Stimulated activated naive B cell treated with anti-CD40 and anti-IgM and Interleukin-4, amounts not matched to agents 10 μg/mL and 1 μg/mL and 100 μg/mL, for 72 hours (primary cell): Measurements from ENCODE around the gene TNK1.
A peak's percentile ranks its signal among the peaks of the same experiment; 100 is the strongest.

ENCODE experiments used
- ATAC-seq, 2 donors: fragments of 150-1000 bp; cut with Tn5 transposase; replicated peaks; 2 replicates each; pipeline ENCODE4 v1.10.0; 2021; ENCODE audit warnings: moderate library complexity in 1 of 2
- DNase-seq: peaks from one replicate; pipeline ENCODE4 v3.0.0; 2021
- H3K27ac Mint-ChIP-seq: one replicate; pipeline ENCODE4 v1.8.0; 2022; ENCODE audit warnings: mild to moderate bottlenecking, mixed read lengths
- H3K27me3 Mint-ChIP-seq, 2 donors: one replicate each; pipeline ENCODE4 v1.8.0; 2022; ENCODE audit warnings: mixed read lengths in 2 of 2
- H3K36me3 Mint-ChIP-seq, 2 donors: one replicate each; pipeline ENCODE4 v1.8.0; 2022; ENCODE audit warnings: mixed read lengths in 2 of 2, mild to moderate bottlenecking in 1 of 2
- H3K4me1 Mint-ChIP-seq, 2 donors: one replicate each; pipeline ENCODE4 v1.8.0; 2022; ENCODE audit warnings: mixed read lengths in 2 of 2, mild to moderate bottlenecking in 1 of 2
- H3K4me3 Mint-ChIP-seq, 2 donors: one replicate each; pipeline ENCODE4 v1.8.0; 2022; ENCODE audit warnings: mild to moderate bottlenecking in 2 of 2, mixed read lengths in 2 of 2, moderate library complexity in 1 of 2
- H3K9me3 Mint-ChIP-seq, 2 donors: one replicate each; pipeline ENCODE4 v1.8.0; 2022; ENCODE audit warnings: mixed read lengths in 2 of 2, mild to moderate bottlenecking in 1 of 2

Gene TNK1

DNA sequence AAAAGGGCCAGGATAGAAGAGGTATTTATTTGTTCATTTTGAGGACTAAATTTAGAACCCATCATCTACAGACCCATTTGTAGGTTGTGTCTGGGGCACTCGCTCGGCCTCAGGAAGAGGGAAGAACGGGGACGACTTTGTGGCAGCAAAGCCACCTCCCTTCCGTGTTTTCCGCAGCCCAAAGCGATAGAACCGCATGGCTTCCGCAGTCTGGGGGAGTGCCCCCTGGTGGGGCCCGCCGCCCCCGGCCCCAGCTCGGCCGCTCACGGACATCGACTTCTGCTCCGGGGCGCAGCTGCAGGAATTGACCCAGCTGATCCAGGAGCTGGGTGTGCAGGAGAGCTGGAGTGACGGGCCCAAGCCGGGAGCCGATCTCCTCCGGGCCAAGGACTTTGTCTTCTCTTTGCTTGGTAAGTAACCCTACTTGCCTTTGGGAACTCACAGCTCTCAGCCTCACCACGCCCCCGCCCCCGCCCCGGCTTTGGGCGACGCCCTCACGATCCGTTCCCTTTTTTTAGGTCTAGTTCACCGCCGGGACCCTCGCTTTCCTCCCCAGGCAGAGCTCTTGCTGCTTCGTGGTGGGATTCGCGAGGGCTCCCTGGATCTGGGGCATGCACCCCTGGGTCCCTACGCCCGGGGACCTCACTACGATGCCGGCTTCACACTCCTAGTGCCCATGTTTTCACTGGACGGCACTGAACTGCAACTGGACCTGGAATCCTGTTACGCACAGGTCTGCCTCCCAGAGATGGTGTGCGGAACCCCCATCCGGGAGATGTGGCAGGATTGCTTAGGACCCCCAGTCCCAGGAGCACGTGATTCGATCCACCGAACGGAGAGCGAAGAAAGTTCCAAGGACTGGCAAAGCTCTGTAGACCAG, 55.0 kb downstream of the TNK1 start:
- peaks cover 28 to 29% of the 10 kb centered on the region in 2 donors for H3K27me3 Mint-ChIP-seq
- peak; percentile 34 to 45 for ATAC-seq
- no peaks in the 10 kb centered on the region for H3K9me3 Mint-ChIP-seq
- H3K36me3 Mint-ChIP-seq = peaks cover 14 to 16% of the 10 kb centered on the region in 2 donors
- peaks cover 35 to 49% of the 10 kb centered on the region in 2 donors for H3K4me1 Mint-ChIP-seq
- H3K4me3 Mint-ChIP-seq = peak overlapping the region; percentile 89 to 94
- DNase-seq = peak; percentile 52
- peak overlapping the region; percentile 93 for H3K27ac Mint-ChIP-seq

- Mint-ChIP-seq H3K4me3 (peak overlapping the region; percentile 89 to 94), H3K27me3 (peaks cover 35 to 37% of the 10 kb centered on the region in 2 donors), H3K4me1 (peaks cover 36 to 49% of the 10 kb centered on the region in 2 donors), H3K27ac (peak overlapping the region; percentile 81), H3K36me3 (peaks cover 14 to 16% of the 10 kb centered on the region in 2 donors), H3K9me3 (no peaks in the 10 kb centered on the region)
- DNase-seq = peak; percentile 71
- ATAC-seq = peak; percentile 58 to 63
Measured at GRCh38 chr17:7436556-7437368, 55.9 kb downstream of the TNK1 start.

DNA sequence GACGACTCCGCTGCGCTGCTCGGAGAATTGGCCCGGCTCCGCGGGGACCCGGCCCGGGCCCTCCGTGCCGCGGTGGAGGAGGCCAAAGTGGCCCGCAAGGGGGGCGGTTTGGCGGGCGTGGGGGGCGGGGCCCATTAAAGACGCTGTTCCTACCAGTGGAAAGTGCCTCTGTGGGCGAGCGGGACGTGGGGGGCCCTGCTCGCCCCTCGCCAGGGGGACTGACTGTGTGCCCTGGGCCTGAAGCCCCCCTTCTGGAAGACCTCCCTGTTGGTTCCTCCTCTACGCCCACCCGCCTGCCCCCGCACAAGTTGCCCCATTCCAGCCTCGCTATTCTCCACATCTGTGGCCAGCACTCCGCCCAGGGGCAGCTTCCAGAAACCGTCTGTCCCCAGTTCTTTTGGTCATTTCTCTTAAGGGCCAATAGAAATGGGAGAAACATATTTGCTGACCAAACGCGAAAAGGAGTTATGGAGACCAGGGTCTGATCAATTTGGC, 56.5 kb downstream of the TNK1 start:
- ATAC-seq (no peak), DNase-seq (no peak)
- H3K27me3 Mint-ChIP-seq = peaks cover 39 to 44% of the 10 kb centered on the region in 2 donors
- peaks cover 14 to 16% of the 10 kb centered on the region in 2 donors for H3K36me3 Mint-ChIP-seq
- H3K4me3 Mint-ChIP-seq = peak overlapping the region; percentile 89 to 94
- no peaks in the 10 kb centered on the region for H3K9me3 Mint-ChIP-seq
- H3K27ac Mint-ChIP-seq = no peak overlapping the region
- H3K4me1 Mint-ChIP-seq = peaks cover 36 to 49% of the 10 kb centered on the region in 2 donors

DNA sequence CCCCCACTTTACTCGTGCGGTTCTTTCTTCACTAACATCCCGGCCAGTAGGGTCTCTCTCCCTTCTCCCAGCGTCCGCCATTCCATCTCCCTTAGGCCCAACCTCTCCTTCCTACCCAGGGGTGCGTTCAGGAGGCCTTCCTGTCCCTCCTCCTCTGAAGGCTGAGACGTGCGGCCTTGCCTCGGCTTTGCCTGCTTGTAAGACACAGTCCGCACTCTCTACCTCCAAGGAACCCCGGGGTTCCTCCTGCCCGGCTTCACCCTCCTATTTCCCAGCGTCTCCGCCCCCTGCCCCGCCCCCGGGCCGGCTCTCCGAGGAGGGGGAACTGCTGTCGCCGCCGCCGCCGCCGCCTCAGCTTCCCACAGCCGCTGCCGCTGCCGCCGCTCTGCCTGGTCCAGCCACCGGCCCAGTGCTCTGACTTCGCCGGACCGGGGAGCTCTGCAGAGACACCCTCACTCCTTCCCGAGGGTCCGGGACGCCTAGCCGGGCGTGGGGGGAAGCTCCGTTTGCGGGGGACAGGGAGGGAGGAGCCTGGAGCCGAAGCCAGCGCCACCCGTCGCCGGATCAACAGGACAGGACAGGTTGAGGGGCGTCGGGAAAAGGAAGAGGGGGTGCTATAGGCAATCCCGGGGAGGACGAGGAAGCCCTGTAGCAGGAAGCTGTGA, 57.2 kb downstream of the TNK1 start:
- peak overlapping the region; percentile 65 to 88 for H3K4me3 Mint-ChIP-seq
- no peaks in the 10 kb centered on the region for H3K9me3 Mint-ChIP-seq
- no peak for ATAC-seq
- peak overlapping the region; percentile 87 for H3K27ac Mint-ChIP-seq
- H3K4me1 Mint-ChIP-seq = peaks cover 36 to 49% of the 10 kb centered on the region in 2 donors
- peaks cover 14 to 16% of the 10 kb centered on the region in 2 donors for H3K36me3 Mint-ChIP-seq
- peaks cover 45 to 49% of the 10 kb centered on the region in 2 donors for H3K27me3 Mint-ChIP-seq
- no peak for DNase-seq

DNA sequence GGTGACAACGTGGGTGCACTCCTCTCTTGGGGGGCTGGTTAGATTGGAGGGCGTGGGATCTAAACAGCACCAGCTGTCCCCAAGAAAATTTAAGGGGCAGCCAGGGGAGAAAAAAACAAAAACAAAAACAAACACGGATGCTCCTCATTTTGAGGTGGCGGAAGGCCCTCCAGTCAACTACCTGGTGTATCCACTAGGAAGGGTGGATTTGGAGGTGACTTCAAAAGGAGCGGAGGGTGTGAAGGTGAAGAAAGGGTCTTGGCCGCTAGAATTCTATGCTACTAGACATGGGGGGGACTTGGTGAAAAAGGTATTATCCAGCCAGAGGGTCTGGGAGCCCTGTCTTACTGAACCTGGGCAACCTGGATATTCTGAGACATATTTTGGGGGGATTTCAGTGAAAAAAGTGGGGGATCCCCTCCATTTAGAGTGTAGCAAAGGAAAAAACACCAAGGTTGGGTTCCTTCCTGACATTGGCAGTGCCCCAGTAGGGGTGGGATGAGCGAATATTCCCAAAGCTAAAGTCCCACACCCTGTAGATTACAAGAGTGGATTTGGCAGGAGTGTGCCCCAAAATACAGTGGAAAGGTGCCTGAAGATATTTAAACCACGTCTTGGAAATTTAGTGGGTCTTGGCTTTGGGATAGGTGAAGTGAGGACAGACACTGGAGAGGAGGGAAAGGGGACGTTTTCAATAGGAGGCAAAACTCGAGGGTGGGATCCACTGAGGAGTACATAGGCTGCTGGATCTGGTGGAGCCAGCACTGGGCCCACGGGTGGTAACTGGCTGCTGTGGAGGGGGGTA, 58.0 kb downstream of the TNK1 start:
- Mint-ChIP-seq H3K4me1 (peaks cover 36 to 49% of the 10 kb centered on the region in 2 donors), H3K9me3 (no peaks in the 10 kb centered on the region), H3K27ac (peak overlapping the region; percentile 51), H3K36me3 (peaks cover 14 to 16% of the 10 kb centered on the region in 2 donors), H3K27me3 (peaks cover 53 to 55% of the 10 kb centered on the region in 2 donors), H3K4me3 (peak overlapping the region; percentile 65 to 88)
- ATAC-seq (no peak), DNase-seq (no peak)
